Activated naive CD8-positive, alpha-beta T cell treated with anti-CD3 and anti-CD28 coated beads for 36 hours (primary cell): Measurements from ENCODE around the gene ZRANB3. TPM values are rescaled to one million over a fixed set of nuclear protein-coding genes. Genes with fewer than 3 reads are reported as not detected.
"Not testable (repeated sequence)": the region's sequence is repeated elsewhere in the genome, so short reads cannot be mapped to it uniquely, and the experiment has no call there.

Experiments used
- DNase-seq: peaks from one replicate; pipeline ENCODE4 v3.0.0; 2021
- H3K27ac Mint-ChIP-seq: one replicate; pipeline ENCODE4 v1.8.0; 2022; ENCODE audit warnings: mild to moderate bottlenecking, moderate library complexity, mixed read lengths
- H3K27me3 Mint-ChIP-seq: one replicate; pipeline ENCODE4 v1.8.0; 2022; ENCODE audit warnings: mild to moderate bottlenecking, mixed read lengths
- H3K36me3 Mint-ChIP-seq: one replicate; pipeline ENCODE4 v1.8.0; 2021; ENCODE audit warnings: mild to moderate bottlenecking, mixed read lengths
- H3K4me1 Mint-ChIP-seq: one replicate; pipeline ENCODE4 v1.8.0; 2021; ENCODE audit warnings: mixed read lengths
- H3K4me3 Mint-ChIP-seq: one replicate; pipeline ENCODE4 v1.8.0; 2022; ENCODE audit warnings: mild to moderate bottlenecking, moderate library complexity, mixed read lengths
- H3K9me3 Mint-ChIP-seq: one replicate; pipeline ENCODE4 v1.8.0; 2022; ENCODE audit warnings: mixed read lengths
- total RNA-seq, 2 experiments: library from RNA; stranded (reverse); gene quantifications; one replicate each; pipeline ENCODE4 v1.2.3, GENCODE V29; 2021

The ZRANB3 gene
- total RNA-seq, 2 experiments from 2014 or later, result 15.0 to 18.1 TPM

DNA sequence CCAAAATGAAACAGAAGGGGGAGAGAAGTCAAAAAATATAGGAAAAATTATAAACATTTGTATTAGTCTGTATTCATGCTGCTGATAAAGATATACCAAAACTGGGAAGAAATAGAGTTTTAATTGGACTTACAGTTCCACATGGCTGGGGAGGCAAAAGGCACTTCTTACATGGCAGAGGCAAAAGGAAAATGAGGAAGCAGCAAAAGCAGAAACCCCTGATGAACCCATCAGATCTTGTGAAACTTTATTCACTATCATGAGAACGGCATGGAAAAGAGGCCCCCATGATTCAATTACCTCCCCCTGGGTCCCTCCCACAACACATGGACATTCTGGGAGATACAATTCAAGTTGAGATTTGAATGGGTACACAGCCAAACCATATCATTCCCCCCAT, 79.1 kb downstream of the ZRANB3 start:
- peaks cover 20% of the 10 kb centered on the region for H3K9me3 Mint-ChIP-seq
- H3K4me3 Mint-ChIP-seq, result no peak overlapping the region
- peaks cover 43% of the 10 kb centered on the region for H3K36me3 Mint-ChIP-seq
- no peaks in the 10 kb centered on the region for H3K4me1 Mint-ChIP-seq
- H3K27me3 Mint-ChIP-seq, result no peaks in the 10 kb centered on the region
- no peak overlapping the region for H3K27ac Mint-ChIP-seq
- no peak for DNase-seq

DNA sequence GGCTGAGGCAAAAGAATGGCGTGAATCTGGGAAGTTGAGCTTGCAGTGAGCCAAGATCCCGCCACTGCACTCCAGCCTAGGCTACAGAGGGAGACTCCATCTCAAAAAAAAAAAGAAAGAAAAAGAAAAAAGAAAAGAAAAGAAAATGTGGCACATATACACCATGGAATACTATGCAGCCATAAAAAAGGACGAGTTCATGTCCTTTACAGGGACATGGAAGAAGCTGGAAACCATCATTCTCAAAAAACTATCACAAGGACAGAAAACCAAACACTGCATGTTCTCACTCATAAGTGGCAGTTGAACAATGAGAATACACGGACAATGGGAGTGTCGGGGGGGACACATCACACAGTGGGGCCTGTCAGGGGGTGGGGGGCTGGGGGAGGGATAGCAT, 88.0 kb downstream of the ZRANB3 start:
- Mint-ChIP-seq H3K9me3 (peaks cover 11% of the 10 kb centered on the region), H3K36me3 (peaks cover 22% of the 10 kb centered on the region)
- not testable (repeated sequence) for H3K4me3 Mint-ChIP-seq, H3K27ac Mint-ChIP-seq, DNase-seq, H3K27me3 Mint-ChIP-seq, H3K4me1 Mint-ChIP-seq

DNA sequence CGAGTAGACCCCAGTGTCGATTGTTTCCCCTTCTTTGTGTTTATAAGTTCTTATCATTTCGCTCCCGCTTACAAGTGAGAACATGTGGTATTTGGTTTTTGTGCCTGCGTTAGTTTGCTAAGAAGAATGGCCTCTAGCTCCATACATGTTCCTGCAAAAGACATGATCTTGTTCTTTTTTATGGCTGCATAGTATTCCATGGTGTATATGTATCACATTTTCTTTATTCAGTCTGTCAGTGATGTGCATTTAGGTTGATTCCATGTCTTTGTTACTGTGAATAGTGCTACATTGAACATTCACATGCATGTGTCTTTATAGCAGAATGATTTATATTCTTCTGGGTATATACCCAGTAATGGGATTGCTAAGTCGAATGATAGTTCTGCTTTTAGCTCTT, 95.9 kb downstream of the ZRANB3 start:
- not testable (repeated sequence) for DNase-seq, H3K4me1 Mint-ChIP-seq, H3K4me3 Mint-ChIP-seq, H3K27me3 Mint-ChIP-seq, H3K27ac Mint-ChIP-seq
- H3K36me3 Mint-ChIP-seq, result peaks cover 22% of the 10 kb centered on the region
- peaks cover 11% of the 10 kb centered on the region for H3K9me3 Mint-ChIP-seq

DNA sequence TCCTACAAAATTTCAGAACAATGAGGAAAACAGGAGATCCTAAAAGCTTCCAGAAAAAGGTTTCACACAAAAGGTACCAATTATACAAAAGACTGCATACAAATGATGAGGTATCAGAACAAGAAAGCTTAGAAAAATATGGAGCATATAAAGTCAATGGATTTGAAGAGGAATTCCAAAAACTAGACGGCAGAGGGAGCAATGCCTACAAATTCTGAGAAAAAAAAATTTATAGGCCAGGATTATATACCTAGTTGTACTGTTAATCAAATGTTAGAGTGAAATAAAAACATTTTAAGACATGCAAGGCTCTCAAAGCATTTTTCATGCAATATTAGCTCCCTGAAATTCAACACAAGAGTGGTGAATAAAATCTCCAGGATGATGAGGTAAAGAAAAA, 106.2 kb downstream of the ZRANB3 start:
- no peaks in the 10 kb centered on the region for H3K27me3 Mint-ChIP-seq
- no peaks in the 10 kb centered on the region for H3K4me1 Mint-ChIP-seq
- no peak overlapping the region for H3K4me3 Mint-ChIP-seq
- no peak overlapping the region for H3K27ac Mint-ChIP-seq
- DNase-seq, result no peak
- H3K36me3 Mint-ChIP-seq, result peaks cover 32% of the 10 kb centered on the region
- H3K9me3 Mint-ChIP-seq, result peaks cover 23% of the 10 kb centered on the region

DNA sequence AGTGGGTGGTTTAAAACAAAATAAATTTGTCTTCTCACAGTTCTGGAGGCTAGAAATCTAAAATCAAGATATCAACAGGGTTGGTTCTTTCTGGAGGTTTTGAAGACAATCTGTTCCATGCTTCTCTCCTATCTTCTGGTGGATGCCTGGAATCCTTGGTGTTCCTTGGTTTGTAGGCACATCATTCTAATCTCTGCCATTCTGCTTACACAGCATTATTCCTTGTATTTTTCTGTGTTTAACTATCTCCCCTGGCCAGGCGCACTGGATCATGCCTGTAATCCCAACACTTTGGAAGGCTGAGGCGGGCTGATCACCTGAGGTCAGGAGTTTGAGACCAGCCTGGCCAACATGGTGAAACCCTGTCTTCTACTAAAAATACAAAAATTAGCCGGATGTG, 108.1 kb downstream of the ZRANB3 start:
- no peaks in the 10 kb centered on the region for H3K27me3 Mint-ChIP-seq
- H3K27ac Mint-ChIP-seq, result no peak overlapping the region
- no peaks in the 10 kb centered on the region for H3K4me1 Mint-ChIP-seq
- H3K9me3 Mint-ChIP-seq, result peaks cover 22% of the 10 kb centered on the region
- no peak overlapping the region for H3K4me3 Mint-ChIP-seq
- no peak for DNase-seq
- peaks cover 25% of the 10 kb centered on the region for H3K36me3 Mint-ChIP-seq

DNA sequence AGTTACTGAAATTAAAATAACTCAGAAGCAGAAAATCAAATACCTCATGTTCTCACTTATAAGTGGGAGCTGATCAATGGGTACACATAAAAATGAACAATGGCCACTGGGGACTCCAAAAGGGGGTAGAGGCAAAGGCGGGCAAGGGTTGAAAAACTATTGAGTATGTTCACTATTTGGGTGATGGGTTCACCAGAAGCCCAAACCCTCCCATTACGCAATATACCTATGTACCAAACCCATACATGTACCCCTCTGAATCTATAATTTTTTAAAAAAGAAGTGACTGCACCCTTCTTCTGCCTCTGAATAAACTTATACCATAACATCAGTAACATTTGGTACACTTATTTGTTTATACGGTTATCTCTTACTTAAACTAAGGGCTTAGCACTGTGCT, 119.4 kb downstream of the ZRANB3 start:
- Mint-ChIP-seq H3K27me3 (no peaks in the 10 kb centered on the region), H3K27ac (no peak overlapping the region), H3K4me3 (no peak overlapping the region), H3K9me3 (peaks cover 22% of the 10 kb centered on the region), H3K4me1 (no peaks in the 10 kb centered on the region), H3K36me3 (peaks cover 31% of the 10 kb centered on the region)
- no peak for DNase-seq

DNA sequence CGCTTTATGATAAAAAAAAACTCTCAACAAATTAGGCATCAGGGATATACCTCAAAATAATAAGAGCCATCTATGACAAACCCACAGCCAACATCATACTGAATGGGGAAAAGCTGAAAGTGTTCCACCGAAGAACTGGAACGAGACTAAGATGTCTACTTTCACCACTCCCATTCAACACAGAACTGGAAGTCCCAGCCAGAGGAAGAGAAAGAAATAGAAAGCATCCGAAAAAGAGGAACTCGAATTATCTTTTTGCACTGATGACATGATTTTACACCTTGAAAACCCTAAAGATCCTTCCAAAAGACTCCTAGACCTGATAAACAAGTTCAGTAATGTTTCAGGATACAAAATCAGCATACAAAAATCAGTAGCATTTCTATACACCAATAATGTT, 121.6 kb downstream of the ZRANB3 start:
- Mint-ChIP-seq H3K27me3 (no peaks in the 10 kb centered on the region), H3K27ac (no peak overlapping the region), H3K36me3 (peaks cover 45% of the 10 kb centered on the region), H3K9me3 (peaks cover 39% of the 10 kb centered on the region), H3K4me3 (no peak overlapping the region), H3K4me1 (no peaks in the 10 kb centered on the region)
- DNase-seq, result no peak

DNA sequence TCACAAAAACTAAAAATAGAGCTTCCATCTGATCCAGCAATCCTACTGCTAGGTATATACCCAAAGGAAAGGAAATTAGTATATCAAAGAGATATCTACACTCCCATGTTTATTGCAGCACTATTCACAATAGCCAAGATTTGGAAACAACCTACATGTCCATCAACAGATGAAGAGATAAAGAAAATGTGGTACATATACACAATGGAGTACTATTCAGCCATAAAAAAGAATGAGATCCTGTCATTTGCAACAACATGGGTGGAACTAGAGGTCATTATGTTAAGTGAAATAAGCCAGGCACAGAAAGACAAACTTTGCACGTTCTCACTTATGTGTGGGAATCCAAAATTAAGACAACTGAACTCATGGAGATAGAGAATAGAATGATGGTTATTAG, 134.8 kb downstream of the ZRANB3 start:
- Mint-ChIP-seq H3K9me3 (peaks cover 14% of the 10 kb centered on the region), H3K36me3 (peaks cover 27% of the 10 kb centered on the region)
- not testable (repeated sequence) for H3K27me3 Mint-ChIP-seq, H3K27ac Mint-ChIP-seq, DNase-seq, H3K4me1 Mint-ChIP-seq, H3K4me3 Mint-ChIP-seq

DNA sequence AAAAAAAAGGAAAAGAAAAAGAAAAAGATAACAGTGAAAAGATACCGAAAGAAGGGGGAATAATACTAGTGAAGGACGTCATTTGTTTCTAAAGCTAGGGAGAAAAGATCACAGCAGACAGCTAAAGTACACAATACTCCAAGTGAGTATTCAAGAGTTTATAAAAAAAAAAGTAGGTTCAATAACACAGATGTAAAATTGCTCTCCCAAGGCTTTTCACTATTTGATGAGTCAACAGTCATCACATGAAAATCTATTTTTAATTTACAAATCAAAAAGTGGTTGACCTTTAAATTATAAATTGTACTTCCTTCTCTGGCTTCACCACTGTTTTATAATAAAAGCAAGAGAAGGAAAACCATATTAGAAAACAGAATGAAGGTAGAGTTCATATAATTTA, 144.0 kb downstream of the ZRANB3 start:
- H3K27me3 Mint-ChIP-seq, result no peaks in the 10 kb centered on the region
- no peak for DNase-seq
- no peak overlapping the region for H3K27ac Mint-ChIP-seq
- peaks cover 67% of the 10 kb centered on the region for H3K36me3 Mint-ChIP-seq
- H3K4me1 Mint-ChIP-seq, result no peaks in the 10 kb centered on the region
- H3K9me3 Mint-ChIP-seq, result peaks cover 31% of the 10 kb centered on the region
- no peak overlapping the region for H3K4me3 Mint-ChIP-seq

DNA sequence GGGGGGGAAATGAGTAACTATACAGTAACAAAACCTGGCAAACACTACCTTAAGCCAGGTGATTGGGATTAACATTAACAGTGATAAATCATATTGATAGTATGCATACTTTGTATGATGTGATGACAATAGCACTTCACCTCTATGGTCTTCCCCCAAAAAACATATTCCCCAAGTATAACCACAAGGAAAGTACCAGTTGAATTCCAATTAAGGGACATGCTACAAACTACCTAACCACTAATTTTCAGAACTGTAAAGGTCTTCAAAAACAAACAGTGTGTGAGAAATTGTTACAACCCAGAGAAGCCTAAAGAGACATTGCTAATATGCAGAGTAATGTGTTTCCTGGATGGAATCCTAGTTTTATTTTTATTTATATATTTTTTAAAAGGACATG, 152.4 kb downstream of the ZRANB3 start:
- Mint-ChIP-seq H3K36me3 (peaks cover 58% of the 10 kb centered on the region), H3K9me3 (peaks cover 40% of the 10 kb centered on the region), H3K27me3 (no peaks in the 10 kb centered on the region), H3K27ac (no peak overlapping the region), H3K4me3 (no peak overlapping the region), H3K4me1 (no peaks in the 10 kb centered on the region)
- DNase-seq, result no peak

DNA sequence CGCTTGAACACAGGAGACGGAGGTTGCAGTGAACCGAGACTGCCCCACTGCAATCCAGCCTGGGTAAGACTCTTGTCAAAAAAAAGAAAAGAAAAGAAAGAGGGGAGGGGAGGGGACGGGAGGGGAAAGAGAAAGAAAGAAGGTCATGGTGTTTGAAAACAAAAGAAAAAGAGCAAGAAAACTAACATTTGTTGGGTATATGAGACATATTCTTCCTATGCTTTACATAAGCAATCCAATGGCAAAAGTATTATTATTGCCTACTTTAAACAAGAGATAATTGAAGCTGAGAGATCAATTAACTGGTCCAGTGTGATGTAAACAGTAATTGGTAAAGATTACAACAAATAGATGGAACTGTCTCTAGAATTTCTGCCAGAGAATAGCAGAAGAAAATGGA, 157.3 kb downstream of the ZRANB3 start:
- no peak overlapping the region for H3K4me3 Mint-ChIP-seq
- H3K36me3 Mint-ChIP-seq, result peaks cover 42% of the 10 kb centered on the region
- H3K9me3 Mint-ChIP-seq, result peaks cover 13% of the 10 kb centered on the region
- H3K27ac Mint-ChIP-seq, result no peak overlapping the region
- no peaks in the 10 kb centered on the region for H3K27me3 Mint-ChIP-seq
- DNase-seq, result no peak
- no peaks in the 10 kb centered on the region for H3K4me1 Mint-ChIP-seq

DNA sequence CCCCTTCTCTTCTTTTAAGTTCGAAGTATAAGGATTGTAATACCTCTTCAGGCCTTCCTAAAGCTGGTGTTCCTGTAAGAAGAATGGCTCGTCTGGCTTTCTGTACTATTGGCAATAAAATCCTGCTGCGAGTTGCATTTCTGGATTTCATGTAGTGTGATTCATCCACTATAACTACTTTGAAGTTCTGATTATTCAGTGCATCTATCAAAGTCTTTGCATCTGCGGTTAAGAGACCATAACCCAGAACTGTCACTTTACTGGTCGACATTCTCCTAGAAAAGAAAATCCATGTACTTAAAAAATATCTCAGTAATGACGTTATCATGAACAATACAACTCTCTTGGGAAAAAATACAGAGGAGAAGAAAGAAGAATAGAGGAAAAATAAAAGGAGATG, 181.1 kb downstream of the ZRANB3 start:
- Mint-ChIP-seq H3K9me3 (peaks cover 24% of the 10 kb centered on the region), H3K27me3 (no peaks in the 10 kb centered on the region), H3K4me1 (no peaks in the 10 kb centered on the region), H3K4me3 (no peak overlapping the region), H3K27ac (no peak overlapping the region), H3K36me3 (peaks cover 37% of the 10 kb centered on the region)
- no peak for DNase-seq

DNA sequence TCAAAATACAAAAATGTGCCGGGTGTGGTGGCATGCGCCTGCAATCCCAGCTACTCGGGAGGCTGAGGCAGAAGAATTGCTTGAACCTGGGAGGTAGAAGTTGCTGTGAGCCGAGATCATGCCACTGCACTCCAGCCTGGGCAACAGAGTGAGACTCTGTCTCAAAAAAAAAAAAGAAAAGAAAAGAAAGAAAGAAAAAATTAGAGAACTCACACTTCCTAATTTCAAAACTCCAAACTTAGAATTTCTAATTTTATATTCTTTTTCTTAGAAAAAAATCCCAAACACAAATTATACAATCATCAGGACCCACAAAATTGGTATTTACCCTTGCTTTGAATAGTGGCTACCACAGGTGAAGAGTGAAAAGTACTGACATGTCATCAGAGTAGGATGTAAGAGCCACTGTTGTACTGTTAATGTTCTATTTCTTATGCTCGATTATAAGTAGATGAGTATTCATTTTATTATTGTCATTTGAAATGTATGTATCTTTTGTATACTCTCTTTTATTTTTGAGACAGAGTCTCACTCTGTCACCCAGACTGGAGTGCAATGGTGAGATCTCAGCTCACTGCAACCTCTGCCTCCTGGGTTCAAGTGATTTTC, 182.8 kb downstream of the ZRANB3 start:
- peaks cover 39% of the 10 kb centered on the region for H3K36me3 Mint-ChIP-seq
- not testable (repeated sequence) for H3K27me3 Mint-ChIP-seq, H3K4me1 Mint-ChIP-seq, H3K4me3 Mint-ChIP-seq, DNase-seq, H3K27ac Mint-ChIP-seq
- H3K9me3 Mint-ChIP-seq, result peaks cover 26% of the 10 kb centered on the region

DNA sequence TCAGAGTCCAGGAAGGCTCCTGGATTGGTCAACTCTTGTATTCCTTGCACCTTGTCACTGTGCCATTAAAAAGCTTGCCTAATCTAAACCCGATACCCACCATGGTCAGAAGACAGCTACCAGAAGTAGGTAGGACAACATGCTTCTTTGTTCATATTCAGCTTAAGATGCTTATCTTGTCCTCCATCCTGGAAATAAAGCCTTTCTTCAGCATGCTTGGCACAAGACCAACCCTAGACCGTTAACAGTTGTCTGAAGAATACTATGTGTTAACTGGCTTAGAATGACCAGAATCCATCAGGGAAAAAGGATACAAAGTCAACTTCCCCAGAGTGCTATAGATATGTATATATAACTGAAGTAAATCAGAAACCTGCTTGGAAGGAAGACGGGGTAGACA, 193.9 kb downstream of the ZRANB3 start:
- H3K36me3 Mint-ChIP-seq, result peaks cover 34% of the 10 kb centered on the region
- H3K9me3 Mint-ChIP-seq, result peaks cover 15% of the 10 kb centered on the region

DNA sequence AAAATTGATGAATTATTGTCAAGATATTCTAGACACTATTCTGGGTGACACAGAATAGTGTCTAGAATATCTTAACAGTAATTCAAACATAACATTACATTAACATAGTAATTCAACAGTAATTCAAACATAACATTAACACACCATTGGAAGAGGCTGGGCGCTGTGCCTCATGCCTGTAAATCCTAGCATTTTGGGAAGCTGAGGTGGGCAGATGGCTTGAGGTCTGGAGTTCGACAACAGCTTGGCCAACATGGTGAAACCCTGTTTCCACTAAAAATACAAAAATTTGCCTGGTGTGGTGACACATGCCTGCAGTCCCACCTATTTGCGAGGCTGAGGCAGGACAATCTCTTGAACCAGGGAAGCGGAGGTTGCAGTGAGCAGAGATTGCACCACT, 195.8 kb downstream of the ZRANB3 start:
- H3K4me3 Mint-ChIP-seq, result no peak overlapping the region
- no peak for DNase-seq
- H3K9me3 Mint-ChIP-seq, result peaks cover 14% of the 10 kb centered on the region
- H3K4me1 Mint-ChIP-seq, result no peaks in the 10 kb centered on the region
- H3K27me3 Mint-ChIP-seq, result no peaks in the 10 kb centered on the region
- H3K36me3 Mint-ChIP-seq, result peaks cover 35% of the 10 kb centered on the region
- no peak overlapping the region for H3K27ac Mint-ChIP-seq

More for the DNA sequence above, 193.9 kb downstream of the ZRANB3 start:
- no peak for DNase-seq
- no peak overlapping the region for H3K27ac Mint-ChIP-seq
- H3K27me3 Mint-ChIP-seq, result no peaks in the 10 kb centered on the region
- H3K4me3 Mint-ChIP-seq, result no peak overlapping the region
- no peaks in the 10 kb centered on the region for H3K4me1 Mint-ChIP-seq

DNA sequence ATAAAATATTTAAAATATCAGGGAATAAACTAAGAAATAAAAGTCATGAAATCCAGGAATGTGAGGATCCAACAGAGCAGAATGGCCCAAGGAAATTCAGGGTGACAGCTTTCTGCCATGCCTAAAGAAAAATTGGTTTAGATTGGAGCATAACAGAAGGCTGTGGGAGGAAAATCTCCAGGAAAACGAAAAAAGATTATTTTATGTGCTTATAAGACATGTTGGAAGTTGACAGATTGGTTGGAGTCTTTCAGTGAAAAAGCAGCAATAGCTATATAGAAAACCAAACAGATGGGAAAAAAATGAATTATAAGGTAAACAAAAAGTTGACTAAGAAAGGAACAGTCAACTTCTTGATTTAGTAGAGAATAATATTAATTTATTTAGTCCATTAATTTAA, 203.9 kb downstream of the ZRANB3 start:
- Mint-ChIP-seq H3K9me3 (peaks cover 31% of the 10 kb centered on the region), H3K36me3 (peaks cover 14% of the 10 kb centered on the region), H3K27ac (no peak overlapping the region), H3K4me1 (no peaks in the 10 kb centered on the region), H3K4me3 (no peak overlapping the region), H3K27me3 (no peaks in the 10 kb centered on the region)
- no peak for DNase-seq
